ENCODE measurements around the gene ZBTB4.
"Not testable (repeated sequence)": the region's sequence is repeated elsewhere in the genome, so short reads cannot be mapped to it uniquely, and the experiment has no call there.

ZBTB4 gene

DNA sequence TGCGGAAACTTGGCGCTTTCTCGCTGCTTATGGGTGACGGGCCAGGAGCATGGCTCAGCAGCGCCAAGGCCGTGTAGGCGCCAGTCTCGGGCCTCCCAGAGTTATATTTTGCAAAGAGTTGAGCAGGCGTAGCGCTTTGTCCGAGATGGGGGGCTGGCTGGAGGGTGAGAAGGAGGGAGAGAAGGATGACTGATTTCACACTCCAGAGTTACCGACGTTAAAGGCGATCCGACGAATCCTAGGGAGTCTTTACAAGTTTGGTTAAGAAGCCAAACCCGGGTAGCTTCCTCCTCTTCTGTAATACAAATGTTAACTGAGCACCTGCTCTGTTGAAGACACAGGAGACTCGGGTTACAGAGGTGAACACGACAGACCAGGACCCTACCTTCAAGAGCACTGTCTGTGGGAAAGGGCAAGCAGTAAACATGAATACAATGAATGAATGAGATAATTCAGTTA is 5.5 kb upstream of the ZBTB4 start:
- Histone ChIP-seq H3K9ac (ENCODE audit: low read length) (peak overlapping the region; percentile 90), H3K27me3 (ENCODE audit: insufficient read depth, low read length) (no peaks in the 10 kb centered on the region), H3K9me3 (ENCODE audit: low read length) (no peaks in the 10 kb centered on the region), H3K9me2 (ENCODE audit: low read depth, low read length) (no peaks in the 10 kb centered on the region), H3K4me1 (ENCODE audit: insufficient read depth, low read length, severe bottlenecking) (peaks cover 61% of the 10 kb centered on the region), H3K27ac (ENCODE audit: low read depth, low read length, poor library complexity, severe bottlenecking) (peak overlapping the region; percentile 98), H3K36me3 (ENCODE audit: insufficient read depth, low read length) (peaks cover 17% of the 10 kb centered on the region), H2AFZ (ENCODE audit: low read length) (no peak overlapping the region), H3F3A (ENCODE audit: insufficient read depth, low read length) (no peaks in the 10 kb centered on the region), H3K4me2 (ENCODE audit: low read length) (peak overlapping the region; percentile 86), H3K79me2 (ENCODE audit: insufficient read depth, low read length) (peaks cover 48% of the 10 kb centered on the region), H4K20me1 (ENCODE audit: insufficient read depth, low read length) (no peaks in the 10 kb centered on the region), H3K4me3 (ENCODE audit: low read depth, low read length, poor library complexity, severe bottlenecking) (peak overlapping the region; percentile 93)
- TF ChIP-seq, protein P1, sequence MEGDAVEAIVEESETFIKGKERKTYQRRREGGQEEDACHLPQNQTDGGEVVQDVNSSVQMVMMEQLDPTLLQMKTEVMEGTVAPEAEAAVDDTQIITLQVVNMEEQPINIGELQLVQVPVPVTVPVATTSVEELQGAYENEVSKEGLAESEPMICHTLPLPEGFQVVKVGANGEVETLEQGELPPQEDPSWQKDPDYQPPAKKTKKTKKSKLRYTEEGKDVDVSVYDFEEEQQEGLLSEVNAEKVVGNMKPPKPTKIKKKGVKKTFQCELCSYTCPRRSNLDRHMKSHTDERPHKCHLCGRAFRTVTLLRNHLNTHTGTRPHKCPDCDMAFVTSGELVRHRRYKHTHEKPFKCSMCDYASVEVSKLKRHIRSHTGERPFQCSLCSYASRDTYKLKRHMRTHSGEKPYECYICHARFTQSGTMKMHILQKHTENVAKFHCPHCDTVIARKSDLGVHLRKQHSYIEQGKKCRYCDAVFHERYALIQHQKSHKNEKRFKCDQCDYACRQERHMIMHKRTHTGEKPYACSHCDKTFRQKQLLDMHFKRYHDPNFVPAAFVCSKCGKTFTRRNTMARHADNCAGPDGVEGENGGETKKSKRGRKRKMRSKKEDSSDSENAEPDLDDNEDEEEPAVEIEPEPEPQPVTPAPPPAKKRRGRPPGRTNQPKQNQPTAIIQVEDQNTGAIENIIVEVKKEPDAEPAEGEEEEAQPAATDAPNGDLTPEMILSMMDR (IDR thresholded peaks at IDR 0.05; ENCODE audit: low read length): peak; percentile 24; the same call in 1 of the 2 replicates
- TF ChIP-seq EZH2 (IDR thresholded peaks at IDR 0.05; ENCODE audit: borderline replicate concordance, low read length): no peak

DNA sequence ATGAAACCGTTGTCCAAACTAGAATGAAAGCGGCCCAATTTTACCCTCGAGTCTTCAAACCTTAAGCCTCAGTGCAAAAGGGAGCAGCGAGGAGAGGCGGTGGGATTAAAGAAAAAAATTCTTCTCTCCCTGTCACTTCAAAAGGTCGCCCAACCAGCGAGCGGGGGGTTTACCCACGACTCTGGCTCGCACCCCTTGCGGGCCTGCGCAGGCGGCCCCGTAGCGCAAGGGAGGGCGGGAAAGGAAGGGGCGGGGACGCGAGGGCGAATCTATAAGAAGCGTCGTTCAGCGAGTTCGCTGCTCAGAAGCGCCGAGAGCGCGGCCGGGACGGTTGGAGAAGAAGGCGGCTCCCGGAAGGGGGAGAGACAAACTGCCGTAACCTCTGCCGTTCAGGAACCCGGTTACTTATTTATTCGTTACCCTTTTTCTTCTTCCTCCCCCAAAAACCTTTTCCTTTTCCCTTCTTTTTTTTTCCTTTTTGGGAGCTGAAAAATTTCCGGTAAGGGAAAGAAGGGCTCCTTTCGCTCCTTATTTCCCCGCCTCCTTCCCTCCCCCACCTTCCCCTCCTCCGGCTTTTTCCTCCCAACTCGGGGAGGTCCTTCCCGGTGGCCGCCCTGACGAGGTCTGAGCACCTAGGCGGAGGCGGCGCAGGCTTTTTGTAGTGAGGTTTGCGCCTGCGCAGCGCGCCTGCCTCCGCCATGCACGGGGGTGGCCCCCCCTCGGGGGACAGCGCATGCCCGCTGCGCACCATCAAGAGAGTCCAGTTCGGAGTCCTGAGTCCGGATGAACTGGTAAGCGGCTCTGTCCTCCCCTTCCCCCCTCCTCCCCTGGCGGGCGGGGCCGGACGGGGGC is 4.9 kb upstream of the ZBTB4 start, which contains the start of gene POLR2A:
Gene POLR2A, plus strand, starts transcription at position 300 of the 852 bp plus-strand sequence.
- Histone ChIP-seq H3F3A (ENCODE audit: insufficient read depth, low read length) (no peaks in the 10 kb centered on the region), H3K4me3 (ENCODE audit: low read depth, low read length, poor library complexity, severe bottlenecking) (peak within 1 kb of the TSS; percentile 93), H3K36me3 (ENCODE audit: insufficient read depth, low read length) (peaks cover 13% of the 10 kb centered on the region; the same call in 1 of the 2 replicates), H3K9me3 (ENCODE audit: low read length) (no peaks in the 10 kb centered on the region), H3K9ac (ENCODE audit: low read length) (peak within 1 kb of the TSS; percentile 100), H3K27me3 (ENCODE audit: insufficient read depth, low read length) (no peaks in the 10 kb centered on the region), H3K9me2 (ENCODE audit: low read depth, low read length) (no peaks in the 10 kb centered on the region), H2AFZ (ENCODE audit: low read length) (no peak within 1 kb of the TSS), H3K4me2 (ENCODE audit: low read length) (peak within 1 kb of the TSS; percentile 99), H4K20me1 (ENCODE audit: insufficient read depth, low read length) (no peaks in the 10 kb centered on the region), H3K4me1 (ENCODE audit: insufficient read depth, low read length, severe bottlenecking) (peaks cover 60% of the 10 kb centered on the region), H3K27ac (ENCODE audit: low read depth, low read length, poor library complexity, severe bottlenecking) (peak within 1 kb of the TSS; percentile 98), H3K79me2 (ENCODE audit: insufficient read depth, low read length) (peaks cover 41% of the 10 kb centered on the region)
- TF ChIP-seq, protein P1 (IDR thresholded peaks at IDR 0.05; ENCODE audit: low read length): no peak
- TF ChIP-seq EZH2 (IDR thresholded peaks at IDR 0.05; ENCODE audit: borderline replicate concordance, low read length): no peak

DNA sequence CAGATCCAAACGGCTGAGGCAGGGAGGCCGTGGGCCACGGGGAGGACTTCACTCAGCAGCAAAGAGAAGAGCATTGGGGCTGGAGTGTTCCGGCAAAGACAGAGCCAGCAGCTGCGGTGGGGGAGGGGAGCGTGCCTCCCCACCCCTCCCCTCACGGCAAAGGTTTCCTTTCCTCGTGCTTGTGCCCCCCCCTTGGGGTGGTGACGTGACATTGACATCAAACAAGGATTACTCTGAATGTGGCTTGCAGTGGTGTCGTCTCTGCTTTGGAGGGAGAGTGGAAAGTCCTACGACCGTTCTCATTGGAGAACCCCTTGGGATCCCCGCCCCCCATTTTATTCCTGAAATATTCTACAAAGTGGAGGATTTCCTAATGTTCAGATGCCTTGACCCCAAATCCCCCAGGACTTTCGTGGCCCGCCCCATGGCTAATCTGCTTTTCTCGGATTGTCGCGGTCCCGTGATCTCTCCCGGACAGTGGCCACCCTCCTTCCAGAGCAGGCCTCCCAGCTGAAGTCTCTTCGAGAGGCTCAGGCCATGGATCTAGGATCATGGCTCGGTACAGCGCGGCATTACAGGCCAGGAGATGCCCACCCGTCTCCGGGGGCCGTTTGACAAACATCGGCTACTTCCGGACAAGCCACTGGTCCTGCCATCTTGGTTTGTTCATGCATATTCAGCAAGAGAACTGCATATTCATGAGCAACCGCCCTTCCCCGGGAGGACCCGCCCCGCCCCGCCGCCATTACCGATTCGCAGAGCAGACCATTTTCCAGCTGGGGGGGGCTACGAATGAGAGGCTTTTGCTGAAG is 4.0 kb upstream of the ZBTB4 start:
- Histone ChIP-seq H3K9me3 (ENCODE audit: low read length) (no peaks in the 10 kb centered on the region), H4K20me1 (ENCODE audit: insufficient read depth, low read length) (no peaks in the 10 kb centered on the region), H3K9me2 (ENCODE audit: low read depth, low read length) (no peaks in the 10 kb centered on the region), H3K27me3 (ENCODE audit: insufficient read depth, low read length) (no peaks in the 10 kb centered on the region), H3K4me2 (ENCODE audit: low read length) (peak overlapping the region; percentile 99), H3K9ac (ENCODE audit: low read length) (peak overlapping the region; percentile 100), H3K4me3 (ENCODE audit: low read depth, low read length, poor library complexity, severe bottlenecking) (peak overlapping the region; percentile 93), H3F3A (ENCODE audit: insufficient read depth, low read length) (no peaks in the 10 kb centered on the region), H3K79me2 (ENCODE audit: insufficient read depth, low read length) (peaks cover 33% of the 10 kb centered on the region), H3K27ac (ENCODE audit: low read depth, low read length, poor library complexity, severe bottlenecking) (peak overlapping the region; percentile 98), H2AFZ (ENCODE audit: low read length) (no peak overlapping the region), H3K4me1 (ENCODE audit: insufficient read depth, low read length, severe bottlenecking) (peaks cover 52% of the 10 kb centered on the region), H3K36me3 (ENCODE audit: insufficient read depth, low read length) (peaks cover 8% of the 10 kb centered on the region; the same call in 1 of the 2 replicates)
- TF ChIP-seq, protein P1 (IDR thresholded peaks at IDR 0.05; ENCODE audit: low read length): peak; percentile 13; the same call in 1 of the 2 replicates
- TF ChIP-seq EZH2 (IDR thresholded peaks at IDR 0.05; ENCODE audit: borderline replicate concordance, low read length): no peak

DNA sequence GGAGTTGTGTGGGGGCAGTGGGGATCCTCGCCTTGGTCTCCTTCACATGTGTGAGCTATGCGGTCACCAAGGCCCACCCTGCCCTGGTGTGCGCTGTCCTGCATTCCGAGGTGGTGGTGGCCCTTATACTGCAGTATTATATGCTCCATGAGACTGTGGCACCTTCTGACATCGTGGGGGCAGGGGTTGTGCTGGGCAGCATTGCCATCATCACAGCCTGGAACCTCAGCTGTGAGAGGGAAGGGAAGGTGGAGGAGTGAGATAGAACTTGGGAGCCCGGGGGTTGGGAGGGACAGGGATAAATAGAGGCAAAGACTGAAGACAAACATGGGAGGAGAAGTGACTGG is 3.3 kb upstream of the ZBTB4 start:
- H3K36me3 ChIP-seq (ENCODE audit: insufficient read depth, low read length); H3K27me3 ChIP-seq (ENCODE audit: insufficient read depth, low read length); H3K9me2 ChIP-seq (ENCODE audit: low read depth, low read length); H2AFZ ChIP-seq (ENCODE audit: low read length); H3K9me3 ChIP-seq (ENCODE audit: low read length); H3F3A ChIP-seq (ENCODE audit: insufficient read depth, low read length); H4K20me1 ChIP-seq (ENCODE audit: insufficient read depth, low read length): not testable (repeated sequence)
- peaks cover 29% of the 10 kb centered on the region for H3K79me2 ChIP-seq (ENCODE audit: insufficient read depth, low read length)
- peak overlapping the region; percentile 100 for H3K9ac ChIP-seq (ENCODE audit: low read length)
- H3K27ac ChIP-seq (ENCODE audit: low read depth, low read length, poor library complexity, severe bottlenecking): peak overlapping the region; percentile 98
- H3K4me1 ChIP-seq (ENCODE audit: insufficient read depth, low read length, severe bottlenecking): peaks cover 55% of the 10 kb centered on the region
- H3K4me3 ChIP-seq (ENCODE audit: low read depth, low read length, poor library complexity, severe bottlenecking): peak overlapping the region; percentile 93
- peak overlapping the region; percentile 99 for H3K4me2 ChIP-seq (ENCODE audit: low read length)
